ENCODE results near the gene GAS1. TPM values are rescaled to one million over a fixed set of nuclear protein-coding genes. Genes with fewer than 3 reads are reported as not detected.

GAS1 gene
- polyA plus RNA-seq, 1 donor (not counting 4 experiments of a cell fraction or from before 2014, with no cell fraction given), result 0.75 TPM

DNA sequence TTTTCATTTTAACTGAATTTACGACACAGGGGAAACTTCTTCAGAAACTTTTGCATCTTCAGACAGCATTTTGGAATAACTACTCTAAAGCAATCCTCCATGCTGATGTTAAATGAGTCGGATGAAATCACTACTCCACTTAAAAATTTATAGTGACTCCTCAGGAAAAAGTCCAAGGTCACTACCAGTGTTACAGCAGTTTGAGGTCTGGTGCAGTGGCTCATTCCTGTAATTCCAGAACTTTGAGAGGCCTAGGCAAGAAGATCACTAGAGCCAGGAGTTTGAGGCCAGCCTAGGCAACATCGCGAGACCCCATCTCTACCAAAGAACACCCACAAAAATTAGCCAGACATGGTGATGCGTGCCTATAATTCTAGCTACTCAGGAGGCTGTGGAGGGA, 5.9 kb upstream of the GAS1 start:
- no peaks in the 10 kb centered on the region for H3K79me2 ChIP-seq (ENCODE audit: control insufficient read depth, insufficient read depth, low read length)
- H3K4me2 ChIP-seq (ENCODE audit: control insufficient read depth, extremely low read depth, insufficient read depth, low read depth, low read length), result no peak overlapping the region
- no peak overlapping the region for H2AFZ ChIP-seq (ENCODE audit: control insufficient read depth, low read length)
- no peaks in the 10 kb centered on the region for H3K36me3 ChIP-seq (ENCODE audit: control insufficient read depth in 2 of 2, extremely low read depth in 1 of 2, insufficient read depth in 2 of 2, low read length in 2 of 2)
- no peaks in the 10 kb centered on the region for H3K9me3 ChIP-seq (ENCODE audit: control insufficient read depth, low read depth, low read length)
- FAIRE-seq, result no peak
- no peaks in the 10 kb centered on the region for H3K27me3 ChIP-seq (ENCODE audit: control insufficient read depth, extremely low read depth, insufficient read depth, low read length)
- no peak overlapping the region for H3K4me3 ChIP-seq (ENCODE audit: control insufficient read depth in 2 of 3, extremely low read depth in 1 of 3, insufficient read depth in 2 of 3, low read depth in 1 of 3, low read length in 3 of 3)
- H3K9ac ChIP-seq (ENCODE audit: control insufficient read depth, extremely low read depth, insufficient read depth, low read length), result no peak overlapping the region
- no peak for DNase-seq (ENCODE audit: low read depth, low spot score)
- no peaks in the 10 kb centered on the region for H3K9me1 ChIP-seq (ENCODE audit: control insufficient read depth, extremely low read depth, insufficient read depth, low read length)
- no peak for TF ChIP-seq CTCF (optimal IDR thresholded peaks at IDR 0.05 in 1 of 3, IDR thresholded peaks at IDR 0.05 in 1 of 3, conservative IDR thresholded peaks at IDR 0.05 in 1 of 3; ENCODE audit: extremely low read depth in 1 of 3, insufficient read depth in 2 of 3, low read length in 3 of 3)
- no peaks in the 10 kb centered on the region for H4K20me1 ChIP-seq (ENCODE audit: control insufficient read depth, extremely low read depth, insufficient read depth, low read length)
- dilution Hi-C loops (cut with MboI; ENCODE audit: extremely low pct_ligation_motif_present, low sequenced_read_pairs), result no loop called here
- no peak overlapping the region for H3K27ac ChIP-seq (ENCODE audit: control insufficient read depth, insufficient read depth, low read length)
- H3K4me1 ChIP-seq (ENCODE audit: control insufficient read depth, extremely low read depth, insufficient read depth, low read length), result peaks cover 3% of the 10 kb centered on the region

DNA sequence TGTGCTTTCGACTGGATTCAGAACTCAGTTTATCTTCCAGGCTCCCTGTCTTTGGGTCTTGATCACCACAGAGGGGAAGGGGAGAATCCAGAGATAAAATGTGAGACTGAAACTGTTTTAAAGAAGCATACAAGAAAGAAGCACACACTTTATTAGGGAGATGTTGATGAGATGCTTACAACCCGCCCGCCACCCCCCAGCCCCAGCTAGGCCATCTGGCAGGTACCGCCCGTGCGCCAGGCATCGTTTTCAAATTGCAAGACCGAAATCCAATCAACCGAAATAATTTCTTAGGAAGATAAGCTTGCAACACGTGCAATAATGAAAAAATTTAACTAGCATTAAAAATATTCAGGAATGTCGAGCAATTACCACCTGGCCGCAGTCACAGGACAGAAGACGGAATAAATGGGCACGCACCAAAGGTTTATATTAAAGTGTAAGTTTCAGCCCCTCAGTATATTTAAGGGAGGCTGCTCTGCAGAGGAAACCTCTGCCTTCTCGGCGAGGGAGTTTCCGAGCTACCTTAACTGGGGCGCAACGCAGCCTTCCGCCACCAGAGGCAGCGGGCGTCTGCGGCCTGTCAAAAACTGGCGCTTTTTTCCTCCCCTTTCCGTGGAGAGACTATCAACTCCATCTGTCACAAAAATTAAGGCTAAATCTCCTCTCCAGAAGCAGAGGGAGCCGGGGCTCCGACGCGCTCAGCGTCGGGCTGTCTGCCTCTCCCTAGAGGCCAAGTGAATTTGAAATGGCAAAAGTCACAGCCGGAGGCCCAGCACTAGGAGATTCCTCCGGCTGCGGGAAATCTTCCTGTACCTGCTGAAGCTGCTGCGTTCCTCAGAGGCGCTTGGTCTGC, 996 bp upstream of the GAS1 start:
- dilution Hi-C loops (cut with MboI; ENCODE audit: extremely low pct_ligation_motif_present, low sequenced_read_pairs), result no loop called here
- peak overlapping the region; percentile 55 for H3K9ac ChIP-seq (ENCODE audit: control insufficient read depth, extremely low read depth, insufficient read depth, low read length)
- DNase-seq (ENCODE audit: low read depth, low spot score), result no peak

More for the DNA sequence above, 996 bp upstream of the GAS1 start:
- H4K20me1 ChIP-seq (ENCODE audit: control insufficient read depth, extremely low read depth, insufficient read depth, low read length), result no peaks in the 10 kb centered on the region
- peaks cover 3% of the 10 kb centered on the region for H3K4me1 ChIP-seq (ENCODE audit: control insufficient read depth, extremely low read depth, insufficient read depth, low read length)
- peak; percentile 52 for FAIRE-seq
- H2AFZ ChIP-seq (ENCODE audit: control insufficient read depth, low read length), result peak overlapping the region; percentile 66
- H3K27ac ChIP-seq (ENCODE audit: control insufficient read depth, insufficient read depth, low read length), result peak overlapping the region; percentile 56
- no peaks in the 10 kb centered on the region for H3K79me2 ChIP-seq (ENCODE audit: control insufficient read depth, insufficient read depth, low read length)
- H3K4me3 ChIP-seq (ENCODE audit: control insufficient read depth in 2 of 3, extremely low read depth in 1 of 3, insufficient read depth in 2 of 3, low read depth in 1 of 3, low read length in 3 of 3), result peak overlapping the region; percentile 51 to 80 (median 55)
- H3K4me2 ChIP-seq (ENCODE audit: control insufficient read depth, extremely low read depth, insufficient read depth, low read depth, low read length), result peak overlapping the region; percentile 85
- H3K9me3 ChIP-seq (ENCODE audit: control insufficient read depth, low read depth, low read length), result no peaks in the 10 kb centered on the region
- no peaks in the 10 kb centered on the region for H3K36me3 ChIP-seq (ENCODE audit: control insufficient read depth in 2 of 2, extremely low read depth in 1 of 2, insufficient read depth in 2 of 2, low read length in 2 of 2)
- no peaks in the 10 kb centered on the region for H3K9me1 ChIP-seq (ENCODE audit: control insufficient read depth, extremely low read depth, insufficient read depth, low read length)
- TF ChIP-seq EZH2 (IDR thresholded peaks at IDR 0.05; ENCODE audit: low read length), result no peak
- TF ChIP-seq CTCF (optimal IDR thresholded peaks at IDR 0.05 in 1 of 3, IDR thresholded peaks at IDR 0.05 in 1 of 3, conservative IDR thresholded peaks at IDR 0.05 in 1 of 3; ENCODE audit: extremely low read depth in 1 of 3, insufficient read depth in 2 of 3, low read length in 3 of 3), result peak; percentile 75 to 93 (median 88)
- peaks cover 18% of the 10 kb centered on the region for H3K27me3 ChIP-seq (ENCODE audit: control insufficient read depth, extremely low read depth, insufficient read depth, low read length)
